ENCODE data around the gene SPP2. TPM values are rescaled to one million over a fixed set of nuclear protein-coding genes. Genes with fewer than 3 reads are reported as not detected.

SPP2 gene
- total RNA-seq, 5 donors from 2014 or later (not counting 1 experiment from before 2014, with no cell fraction given) = not detected

DNA sequence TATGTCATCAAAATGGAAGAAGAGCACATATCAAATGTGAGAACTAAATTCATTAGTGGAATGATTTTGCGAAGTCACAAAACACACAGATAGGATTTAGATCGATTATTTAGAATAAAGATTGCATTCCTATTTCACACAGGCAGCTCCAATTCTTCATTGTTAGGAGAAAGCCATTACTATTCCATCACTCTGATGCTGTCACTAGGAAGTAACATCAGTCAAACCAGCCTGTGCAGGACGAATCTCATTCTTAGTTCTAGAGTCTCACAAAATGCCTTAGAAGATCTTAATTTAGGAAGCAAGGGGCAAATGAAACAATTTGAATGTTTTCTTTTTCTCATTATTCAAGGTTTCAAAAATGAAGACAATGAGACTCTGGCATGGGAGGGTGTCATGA lies 44.0 kb upstream of the SPP2 start:
- no peak overlapping the region for H3K4me3 Mint-ChIP-seq
- Histone ChIP-seq H3K4me3 (ENCODE audit: control insufficient read depth in 1 of 2, extremely low read depth in 1 of 2, low read length in 1 of 2) (no peak overlapping the region), H3K4me1 (ENCODE audit: control insufficient read depth in 1 of 2, extremely low read depth in 1 of 2, insufficient read depth in 2 of 2, low read length in 2 of 2) (peaks cover 3 to 11% of the 10 kb centered on the region in 2 experiments), H3K9me3 (no peaks in the 10 kb centered on the region), H3K27ac (ENCODE audit: low read length) (no peak overlapping the region), H3K36me3 (ENCODE audit: control insufficient read depth in 2 of 2, extremely low read depth in 1 of 2, insufficient read depth in 1 of 2, low read length in 1 of 2) (no peaks in the 10 kb centered on the region), H3K27me3 (replicated peaks in 1 of 2; ENCODE audit: control insufficient read depth in 2 of 2, extremely low read depth in 1 of 2, insufficient read depth in 2 of 2, low read length in 1 of 2) (peaks cover 0 to 2% of the 10 kb centered on the region in 2 experiments)
- DNase-seq = no peak
- peaks cover 0 to 2% of the 10 kb centered on the region in 2 donors for H3K27me3 Mint-ChIP-seq
- peaks cover 11 to 19% (median 12%) of the 10 kb centered on the region in 3 donors for H3K4me1 Mint-ChIP-seq
- no CpG with 5 or more reads among the region's 3 CpGs for WGBS (ENCODE audit: insufficient coverage)
- no peak overlapping the region for H3K27ac Mint-ChIP-seq
- no peaks in the 10 kb centered on the region for H3K36me3 Mint-ChIP-seq
- POLR2A ChIA-PET = no interaction called here
- H3K9me3 Mint-ChIP-seq = no peaks in the 10 kb centered on the region
- CTCF ChIA-PET = no interaction called here
- ATAC-seq (replicated peaks in 1 of 4) = no peak

DNA sequence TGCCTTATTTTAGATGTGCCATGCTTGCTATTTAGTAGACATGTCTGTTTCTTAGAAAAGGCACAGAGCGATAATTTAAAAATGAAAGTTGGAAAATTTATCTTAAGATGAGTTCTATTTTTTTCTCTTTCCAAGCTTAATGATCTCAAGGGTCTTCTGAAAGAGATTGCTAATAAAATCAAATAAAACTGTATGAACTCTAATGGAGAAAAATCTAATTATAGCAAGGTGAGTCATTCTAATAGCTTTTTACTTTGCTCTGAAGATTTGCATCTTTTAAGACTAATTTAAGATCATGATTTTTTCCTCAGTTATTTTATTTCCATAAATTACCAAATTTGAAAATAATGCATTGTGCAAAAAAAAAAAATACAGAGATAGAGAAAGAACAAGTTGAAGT lies 36.1 kb upstream of the SPP2 start:
- ATAC-seq (replicated peaks in 1 of 4) (no peak), DNase-seq (no peak)
- Histone ChIP-seq H3K4me3 (ENCODE audit: control insufficient read depth in 1 of 2, extremely low read depth in 1 of 2, low read length in 1 of 2) (no peak overlapping the region), H3K27me3 (replicated peaks in 1 of 2; ENCODE audit: control insufficient read depth in 2 of 2, extremely low read depth in 1 of 2, insufficient read depth in 2 of 2, low read length in 1 of 2) (no peaks in the 10 kb centered on the region), H3K9me3 (no peaks in the 10 kb centered on the region), H3K4me1 (ENCODE audit: control insufficient read depth in 1 of 2, extremely low read depth in 1 of 2, insufficient read depth in 2 of 2, low read length in 2 of 2) (no peaks in the 10 kb centered on the region), H3K27ac (ENCODE audit: low read length) (no peak overlapping the region), H3K36me3 (ENCODE audit: control insufficient read depth in 2 of 2, extremely low read depth in 1 of 2, insufficient read depth in 1 of 2, low read length in 1 of 2) (no peaks in the 10 kb centered on the region)
- H3K27ac Mint-ChIP-seq = no peak overlapping the region
- no CpG with 5 or more reads among the region's 1 CpG for WGBS (ENCODE audit: insufficient coverage)
- POLR2A ChIA-PET = no interaction called here
- H3K9me3 Mint-ChIP-seq = no peaks in the 10 kb centered on the region
- H3K36me3 Mint-ChIP-seq = no peaks in the 10 kb centered on the region
- H3K27me3 Mint-ChIP-seq = peaks cover 3 to 4% of the 10 kb centered on the region in 2 donors
- H3K4me1 Mint-ChIP-seq = peaks cover 2 to 7% (median 6%) of the 10 kb centered on the region in 3 donors
- H3K4me3 Mint-ChIP-seq = no peak overlapping the region
- CTCF ChIA-PET = interaction anchor here in 1 of 2 donors (0.6 kb wide), 1 partner anchor 122 kb away, joined by 4 read pairs; no protein-coding TSS in a partner anchor

DNA sequence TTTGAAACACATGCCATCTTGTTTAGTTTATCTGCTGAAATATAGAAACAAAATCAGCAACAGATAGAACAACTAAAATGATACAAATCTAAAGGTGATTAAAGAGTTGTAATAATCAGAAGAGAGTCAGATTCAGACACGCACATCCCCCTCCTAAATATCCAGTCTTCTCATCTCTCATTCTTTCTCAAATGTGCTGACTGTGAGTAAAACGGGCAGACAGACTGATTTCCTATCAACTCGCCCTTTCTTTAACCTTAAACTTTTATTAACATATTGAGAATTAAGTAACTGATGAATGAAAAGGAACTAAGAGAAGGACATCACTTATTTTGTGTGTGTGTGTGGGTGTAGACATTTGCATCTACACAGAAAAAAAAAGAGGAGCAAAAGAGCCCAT lies 34.6 kb upstream of the SPP2 start:
- ChIA-PET POLR2A (no interaction called here), CTCF (no interaction called here)
- no peak for ATAC-seq (replicated peaks in 1 of 4)
- Histone ChIP-seq H3K36me3 (ENCODE audit: control insufficient read depth in 2 of 2, extremely low read depth in 1 of 2, insufficient read depth in 1 of 2, low read length in 1 of 2) (no peaks in the 10 kb centered on the region), H3K9me3 (no peaks in the 10 kb centered on the region), H3K27ac (ENCODE audit: low read length) (no peak overlapping the region), H3K4me3 (ENCODE audit: control insufficient read depth in 1 of 2, extremely low read depth in 1 of 2, low read length in 1 of 2) (no peak overlapping the region), H3K27me3 (replicated peaks in 1 of 2; ENCODE audit: control insufficient read depth in 2 of 2, extremely low read depth in 1 of 2, insufficient read depth in 2 of 2, low read length in 1 of 2) (no peaks in the 10 kb centered on the region), H3K4me1 (ENCODE audit: control insufficient read depth in 1 of 2, extremely low read depth in 1 of 2, insufficient read depth in 2 of 2, low read length in 2 of 2) (no peaks in the 10 kb centered on the region)
- H3K36me3 Mint-ChIP-seq = no peaks in the 10 kb centered on the region
- H3K4me3 Mint-ChIP-seq = no peak overlapping the region
- DNase-seq = no peak
- H3K27me3 Mint-ChIP-seq = peaks cover 3 to 4% of the 10 kb centered on the region in 2 donors
- WGBS (ENCODE audit: insufficient coverage) = no CpG with 5 or more reads among the region's 3 CpGs
- peaks cover 2 to 7% (median 6%) of the 10 kb centered on the region in 3 donors for H3K4me1 Mint-ChIP-seq
- H3K27ac Mint-ChIP-seq = no peak overlapping the region
- no peaks in the 10 kb centered on the region for H3K9me3 Mint-ChIP-seq

DNA sequence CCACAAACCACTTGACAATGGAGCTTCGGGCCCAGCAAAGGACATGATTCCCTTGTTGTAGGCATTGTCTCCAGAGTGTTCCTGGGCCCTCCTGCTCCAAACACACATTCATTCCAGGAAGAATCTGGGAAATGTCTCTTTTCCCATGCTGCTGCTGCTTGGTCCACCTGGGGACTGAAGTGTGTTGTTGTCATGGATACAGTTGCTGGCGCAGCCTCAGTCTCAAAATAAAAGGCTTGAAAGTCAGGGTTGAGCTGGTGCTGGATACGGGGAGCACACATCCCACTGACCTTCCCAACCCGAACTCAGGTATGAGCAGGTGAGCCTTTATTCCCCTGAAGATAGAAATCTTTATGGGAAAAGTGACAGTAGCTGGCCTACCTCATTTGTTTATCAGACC lies 30.6 kb upstream of the SPP2 start:
- Mint-ChIP-seq H3K4me3 (no peak overlapping the region), H3K27me3 (peaks cover 3 to 4% of the 10 kb centered on the region in 2 donors), H3K4me1 (peaks cover 0 to 8% (median 2%) of the 10 kb centered on the region in 3 donors), H3K9me3 (peaks cover 0 to 15% (median 0%) of the 10 kb centered on the region in 3 donors), H3K27ac (no peak overlapping the region), H3K36me3 (no peaks in the 10 kb centered on the region)
- ChIA-PET POLR2A (no interaction called here), CTCF (no interaction called here)
- WGBS (ENCODE audit: insufficient coverage) = 100% methylated on average over 1 of the region's 4 CpGs
- Histone ChIP-seq H3K9me3 (no peaks in the 10 kb centered on the region), H3K4me3 (ENCODE audit: control insufficient read depth in 1 of 2, extremely low read depth in 1 of 2, low read length in 1 of 2) (no peak overlapping the region), H3K36me3 (ENCODE audit: control insufficient read depth in 2 of 2, extremely low read depth in 1 of 2, insufficient read depth in 1 of 2, low read length in 1 of 2) (no peaks in the 10 kb centered on the region), H3K4me1 (ENCODE audit: control insufficient read depth in 1 of 2, extremely low read depth in 1 of 2, insufficient read depth in 2 of 2, low read length in 2 of 2) (peaks cover 0 to 9% of the 10 kb centered on the region in 2 experiments), H3K27ac (ENCODE audit: low read length) (no peak overlapping the region), H3K27me3 (replicated peaks in 1 of 2; ENCODE audit: control insufficient read depth in 2 of 2, extremely low read depth in 1 of 2, insufficient read depth in 2 of 2, low read length in 1 of 2) (no peaks in the 10 kb centered on the region)
- no peak for ATAC-seq (replicated peaks in 1 of 4)
- no peak for DNase-seq

DNA sequence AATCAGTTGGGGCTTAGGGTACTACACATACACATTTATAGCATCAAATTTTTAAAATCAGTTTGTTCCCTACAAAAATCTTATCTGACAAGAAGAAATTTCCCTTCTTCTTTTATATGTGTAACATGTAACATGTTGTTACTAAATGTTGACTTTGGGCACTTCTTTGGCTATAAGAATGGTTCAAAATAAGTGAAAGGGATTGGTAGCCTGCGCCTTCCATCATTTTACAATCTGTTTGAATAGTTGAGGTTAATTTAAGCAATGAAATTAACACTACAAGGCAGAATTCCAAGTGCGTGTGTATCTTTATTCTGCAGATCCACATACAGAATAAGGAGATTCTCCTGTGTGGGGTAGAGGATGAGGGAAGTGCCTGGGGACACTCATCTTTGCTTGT lies 30.2 kb upstream of the SPP2 start:
- Mint-ChIP-seq H3K9me3 (peaks cover 0 to 15% (median 0%) of the 10 kb centered on the region in 3 donors), H3K4me3 (no peak overlapping the region), H3K27ac (no peak overlapping the region), H3K36me3 (no peaks in the 10 kb centered on the region), H3K4me1 (peaks cover 3 to 12% (median 6%) of the 10 kb centered on the region in 3 donors), H3K27me3 (peaks cover 3% of the 10 kb centered on the region in 2 donors)
- ChIA-PET POLR2A (no interaction called here), CTCF (no interaction called here)
- peaks cover 4 to 13% of the 10 kb centered on the region in 2 experiments for H3K4me1 ChIP-seq (ENCODE audit: control insufficient read depth in 1 of 2, extremely low read depth in 1 of 2, insufficient read depth in 2 of 2, low read length in 2 of 2)
- H3K4me3 ChIP-seq (ENCODE audit: control insufficient read depth in 1 of 2, extremely low read depth in 1 of 2, low read length in 1 of 2) = no peak overlapping the region
- H3K9me3 ChIP-seq = no peaks in the 10 kb centered on the region
- ATAC-seq (replicated peaks in 1 of 4) = no peak
- no peak for DNase-seq
- no peaks in the 10 kb centered on the region for H3K36me3 ChIP-seq (ENCODE audit: control insufficient read depth in 2 of 2, extremely low read depth in 1 of 2, insufficient read depth in 1 of 2, low read length in 1 of 2)
- no peak overlapping the region for H3K27ac ChIP-seq (ENCODE audit: low read length)
- no CpG with 5 or more reads among the region's 2 CpGs for WGBS (ENCODE audit: insufficient coverage)
- no peaks in the 10 kb centered on the region for H3K27me3 ChIP-seq (replicated peaks in 1 of 2; ENCODE audit: control insufficient read depth in 2 of 2, extremely low read depth in 1 of 2, insufficient read depth in 2 of 2, low read length in 1 of 2)

DNA sequence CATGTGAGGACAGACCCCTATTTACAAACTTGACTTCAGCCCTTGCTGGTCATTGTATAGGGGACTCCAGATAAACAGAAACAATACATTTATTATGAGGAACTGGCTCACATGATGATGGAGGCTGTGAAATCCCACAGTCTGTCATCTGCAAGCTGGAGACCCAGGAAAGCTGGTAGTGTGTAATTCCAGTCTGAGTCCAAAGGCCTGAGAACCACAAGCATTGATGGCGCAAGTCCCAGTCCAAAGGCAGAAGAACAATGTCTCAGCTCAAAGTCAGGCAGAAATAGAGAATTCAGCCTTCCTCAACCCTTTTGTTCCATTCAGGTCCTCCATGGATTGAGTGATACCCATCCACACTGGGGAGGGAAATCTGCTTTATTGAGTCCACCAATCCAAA lies 28.1 kb upstream of the SPP2 start:
- WGBS (ENCODE audit: insufficient coverage) = no CpG with 5 or more reads among the region's 1 CpG
- Mint-ChIP-seq H3K27ac (peak overlapping the region in 1 of 2 donors; percentile 11), H3K27me3 (peaks cover 0 to 2% of the 10 kb centered on the region in 2 donors), H3K36me3 (no peaks in the 10 kb centered on the region), H3K4me1 (peaks cover 24 to 33% (median 26%) of the 10 kb centered on the region in 3 donors), H3K4me3 (no peak overlapping the region), H3K9me3 (peaks cover 0 to 15% (median 0%) of the 10 kb centered on the region in 3 donors)
- Histone ChIP-seq H3K27me3 (replicated peaks in 1 of 2; ENCODE audit: control insufficient read depth in 2 of 2, extremely low read depth in 1 of 2, insufficient read depth in 2 of 2, low read length in 1 of 2) (no peaks in the 10 kb centered on the region), H3K9me3 (no peaks in the 10 kb centered on the region), H3K4me3 (ENCODE audit: control insufficient read depth in 1 of 2, extremely low read depth in 1 of 2, low read length in 1 of 2) (no peak overlapping the region), H3K4me1 (ENCODE audit: control insufficient read depth in 1 of 2, extremely low read depth in 1 of 2, insufficient read depth in 2 of 2, low read length in 2 of 2) (peaks cover 16 to 32% of the 10 kb centered on the region in 2 experiments), H3K36me3 (ENCODE audit: control insufficient read depth in 2 of 2, extremely low read depth in 1 of 2, insufficient read depth in 1 of 2, low read length in 1 of 2) (no peaks in the 10 kb centered on the region), H3K27ac (ENCODE audit: low read length) (no peak overlapping the region)
- CTCF ChIA-PET = no interaction called here
- no peak for ATAC-seq (replicated peaks in 1 of 4)
- POLR2A ChIA-PET = no interaction called here
- no peak for DNase-seq

DNA sequence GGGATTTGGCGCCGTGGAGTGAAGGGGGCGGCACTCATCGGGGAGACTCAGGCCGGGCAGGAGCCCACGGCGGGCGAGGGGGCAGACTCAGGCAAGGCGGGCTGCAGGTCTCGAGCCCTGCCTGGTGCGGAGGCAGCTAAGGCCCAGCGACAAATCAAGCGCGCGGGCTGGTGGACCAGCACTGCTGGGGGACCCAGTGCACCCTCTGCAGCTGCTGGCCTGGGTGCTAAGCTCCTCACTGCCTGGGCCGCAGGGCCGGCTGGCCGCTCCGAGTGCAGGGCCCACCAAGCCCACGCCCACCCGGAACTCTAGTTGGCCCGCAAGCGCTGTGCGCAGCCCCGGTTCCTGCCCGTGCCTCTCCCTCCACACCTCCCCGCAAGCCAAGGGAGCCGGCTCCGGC lies 26.2 kb upstream of the SPP2 start:
- H3K4me3 Mint-ChIP-seq = peak overlapping the region in 1 of 3 donors; percentile 42
- DNase-seq = no peak
- POLR2A ChIA-PET = no interaction called here

More for the DNA sequence above, 26.2 kb upstream of the SPP2 start:
- H3K36me3 Mint-ChIP-seq = no peaks in the 10 kb centered on the region
- Histone ChIP-seq H3K36me3 (ENCODE audit: control insufficient read depth in 2 of 2, extremely low read depth in 1 of 2, insufficient read depth in 1 of 2, low read length in 1 of 2) (no peaks in the 10 kb centered on the region), H3K4me3 (ENCODE audit: control insufficient read depth in 1 of 2, extremely low read depth in 1 of 2, low read length in 1 of 2) (no peak overlapping the region), H3K27ac (ENCODE audit: low read length) (no peak overlapping the region), H3K9me3 (no peaks in the 10 kb centered on the region), H3K27me3 (replicated peaks in 1 of 2; ENCODE audit: control insufficient read depth in 2 of 2, extremely low read depth in 1 of 2, insufficient read depth in 2 of 2, low read length in 1 of 2) (no peaks in the 10 kb centered on the region), H3K4me1 (ENCODE audit: control insufficient read depth in 1 of 2, extremely low read depth in 1 of 2, insufficient read depth in 2 of 2, low read length in 2 of 2) (peaks cover 17 to 44% of the 10 kb centered on the region in 2 experiments)
- no peak for ATAC-seq (replicated peaks in 1 of 4)
- CTCF ChIA-PET = no interaction called here
- peaks cover 0 to 15% (median 0%) of the 10 kb centered on the region in 3 donors for H3K9me3 Mint-ChIP-seq
- H3K27ac Mint-ChIP-seq = no peak overlapping the region
- H3K27me3 Mint-ChIP-seq = no peaks in the 10 kb centered on the region
- 91% methylated on average over 25 of the region's 29 CpGs for WGBS (ENCODE audit: insufficient coverage)
- peaks cover 36 to 46% (median 40%) of the 10 kb centered on the region in 3 donors for H3K4me1 Mint-ChIP-seq
